Left colon (tissue), 2 donors: Measurements from ENCODE around the gene KCNQ1. TPM values are rescaled to one million over a fixed set of nuclear protein-coding genes. Genes with fewer than 3 reads are reported as not detected.

Experiments
- ATAC-seq: fragments of 200-7000 bp; cut with Tn5 transposase; one replicate; pipeline ENCODE4 v1.9.1; 2020; ENCODE audit warnings: mild to moderate bottlenecking, moderate library complexity
- DNase-seq, 2 donors: peaks; one replicate each; pipeline ENCODE4 v3.0.0-alpha.2; 2020
- intact Hi-C, 2 donors: fragments of 100-400 bp; cut with DNase I in 1 of 2; cut with micrococcal nuclease in 1 of 2; formaldehyde crosslinking; loops; one replicate each; pipeline versions ENCODE4 v1.11.2 to v1.14.0; 2022; cut with DNase I, micrococcal nuclease
- total RNA-seq, 2 donors: library from RNA; stranded (reverse); fragmentation: NEBNext Ultra II Directional; extraction: Animal tissue kit (Norgen Biotek cat#: 25700); gene quantifications; one replicate each; pipeline ENCODE4 v1.2.1, GENCODE V29; 2021
- donor health status: DM: no; HTN: no; CAD: no.
- donor health status: DM: yes; HTN: yes; CAD: no.

Gene KCNQ1
- total RNA-seq, 2 donors from 2014 or later = 42.8 to 56.8 TPM

DNA sequence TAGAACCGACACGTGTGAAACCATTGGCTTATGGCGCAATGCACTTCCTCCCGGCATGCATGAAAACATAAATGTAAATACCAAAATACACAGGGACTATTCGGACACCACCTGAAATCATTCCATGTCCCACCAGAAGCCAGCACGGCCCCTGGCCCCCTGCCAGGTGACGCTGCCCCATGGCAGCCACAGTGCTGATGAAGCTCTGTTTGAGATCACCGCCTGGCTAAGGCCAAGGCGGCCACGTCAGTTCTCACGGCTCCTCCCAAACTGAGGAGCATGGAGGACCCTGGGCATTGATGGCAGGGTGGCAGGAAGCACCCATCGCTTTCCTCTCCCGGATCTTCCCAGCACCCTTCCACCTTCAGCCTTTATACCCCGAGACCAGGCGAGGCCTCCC lies 351.3 kb downstream of the KCNQ1 start:
- ATAC-seq = no peak
- intact Hi-C loops = no loop called here
- DNase-seq = peak; percentile 1 to 16

DNA sequence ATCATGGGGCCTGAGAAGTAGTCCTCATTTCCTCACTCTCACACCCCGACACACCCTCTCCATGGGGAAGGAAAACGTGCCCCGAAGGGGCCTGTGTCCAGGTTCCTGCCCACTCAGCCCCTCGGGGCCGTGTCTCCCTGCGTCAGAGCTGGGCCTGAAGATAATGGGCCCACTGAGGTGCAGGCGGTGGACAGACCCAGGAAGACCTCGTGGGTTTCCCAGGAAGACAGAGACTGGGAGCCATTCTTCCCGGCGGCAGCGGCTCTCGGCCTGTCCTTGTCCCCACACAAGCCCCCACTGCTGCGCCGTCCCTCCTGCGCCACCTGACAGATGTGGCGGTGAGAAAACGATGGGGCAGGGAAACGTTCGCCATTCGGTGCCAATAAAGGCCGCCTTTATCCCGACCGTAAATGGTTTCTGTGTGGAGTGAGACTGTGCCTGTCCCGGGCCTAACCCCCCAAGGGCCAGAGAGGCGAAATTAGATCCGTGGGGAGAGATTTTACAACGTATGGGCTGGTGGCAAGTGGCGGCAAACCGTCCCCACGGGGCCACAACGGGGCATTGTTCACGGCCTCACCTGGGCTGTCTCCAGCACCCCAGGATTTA lies 351.8 kb downstream of the KCNQ1 start:
- DNase-seq = peak in 1 of 2 donors; percentile 1
- intact Hi-C loops = no loop called here
- ATAC-seq = no peak

DNA sequence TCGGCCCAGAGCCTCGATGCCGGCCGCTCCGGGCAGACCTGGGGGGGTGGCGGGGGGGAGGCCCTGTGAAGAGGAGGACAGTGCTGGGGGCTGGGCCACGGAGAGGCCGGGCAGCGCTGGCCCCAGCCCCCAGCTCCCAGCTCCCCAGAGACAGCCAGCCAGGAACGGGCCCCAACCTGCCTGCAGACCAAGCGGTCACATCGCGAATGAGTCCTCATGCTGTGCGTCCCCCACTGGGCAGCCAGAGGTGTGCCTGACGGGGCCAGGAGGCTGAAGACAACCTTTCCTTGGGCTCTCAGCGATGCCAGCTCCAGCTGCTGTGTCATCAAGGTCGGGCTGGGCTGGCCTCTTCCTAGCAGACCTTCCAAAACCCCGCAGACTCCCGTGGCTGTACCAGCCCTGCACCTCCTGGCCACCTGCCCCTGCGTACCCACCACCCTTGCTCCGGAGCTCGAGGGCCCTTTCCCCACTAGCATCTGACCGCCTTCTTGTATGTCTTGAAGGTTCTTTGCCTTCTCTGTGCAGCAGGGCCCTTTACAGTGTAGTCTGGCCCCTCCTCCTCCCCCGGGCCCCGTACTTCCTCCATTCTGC lies 352.4 kb downstream of the KCNQ1 start:
- intact Hi-C loops = no loop called here
- ATAC-seq (no peak), DNase-seq (peak in 1 of 2 donors; percentile 20)

DNA sequence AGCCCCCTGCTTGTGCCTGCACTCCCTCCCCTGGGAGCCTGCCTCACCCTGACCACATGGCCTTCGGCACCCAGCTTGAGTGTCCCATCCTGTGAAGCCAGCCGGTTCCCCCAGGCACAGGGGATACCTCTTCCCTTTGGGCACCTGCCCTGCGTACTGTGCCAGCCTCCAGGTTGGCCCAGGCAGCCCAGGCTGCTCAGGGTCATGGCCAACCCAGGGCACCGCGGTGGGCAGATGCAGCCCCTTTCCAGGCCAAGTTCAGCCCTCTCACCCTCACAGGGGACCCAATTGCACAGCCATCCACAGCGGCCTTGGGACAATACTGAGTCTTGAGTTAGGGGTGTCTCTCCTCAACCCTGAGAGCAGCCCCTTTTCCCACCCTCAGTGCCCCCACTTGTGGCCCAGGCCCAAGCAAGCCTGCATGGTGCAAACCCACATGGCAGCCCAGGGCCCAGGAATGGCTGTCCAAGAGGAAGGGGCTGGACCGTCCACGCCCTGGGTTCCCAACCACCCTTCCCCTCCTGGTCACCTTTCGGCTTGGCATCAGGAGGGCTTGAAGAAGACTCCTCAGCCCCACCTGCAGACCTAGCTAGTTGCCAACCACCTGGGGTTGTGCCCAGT lies 353.0 kb downstream of the KCNQ1 start:
- ATAC-seq = no peak
- intact Hi-C loops = no loop called here
- DNase-seq = no peak

DNA sequence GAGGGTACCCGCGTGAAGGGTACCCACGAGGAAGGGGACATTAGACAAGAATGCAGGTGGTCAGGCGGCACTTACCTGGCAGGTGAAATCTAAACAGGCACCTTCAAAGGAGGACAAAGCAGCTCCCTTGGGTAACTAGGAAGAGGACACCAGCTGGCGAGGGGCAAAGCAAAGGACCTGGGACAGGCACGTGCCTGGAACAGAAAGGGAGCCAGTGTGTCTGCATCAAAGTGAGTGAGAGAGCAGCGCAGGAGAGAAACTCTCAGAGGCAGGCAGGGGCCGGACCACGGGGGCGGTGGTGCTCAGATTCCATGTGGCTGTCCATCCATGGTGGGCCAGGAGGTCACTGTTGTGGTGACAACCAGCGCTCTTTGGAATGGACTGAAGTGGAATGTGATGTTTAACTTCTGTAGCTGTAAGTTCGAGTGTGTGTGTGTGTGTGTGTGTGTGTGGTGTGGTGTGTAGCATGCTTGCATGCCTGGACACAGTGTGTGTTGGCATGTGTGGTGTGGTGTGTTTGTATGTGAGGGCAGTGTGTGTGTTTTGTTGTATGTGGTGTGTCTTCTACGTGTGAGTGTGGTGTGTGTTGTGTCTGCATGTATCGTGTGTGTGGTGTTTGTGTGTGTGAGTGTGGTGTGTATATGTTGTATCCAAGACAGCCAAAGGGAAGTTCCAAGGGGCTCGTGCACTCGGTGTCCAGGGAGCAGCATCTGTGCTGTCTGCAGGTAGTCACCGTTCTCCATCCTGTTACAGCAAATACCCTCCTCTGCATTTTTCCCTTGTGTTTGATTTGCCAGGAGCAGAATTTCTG lies 354.3 kb downstream of the KCNQ1 start:
- no peak for DNase-seq
- no peak for ATAC-seq
- intact Hi-C loops = no loop called here

GRCh38 chr11:2799881-2800654 lies 355.3 kb downstream of the KCNQ1 start:
- intact Hi-C loops = no loop called here
- peak in 1 of 2 donors; percentile 20 for DNase-seq
- no peak for ATAC-seq

DNA sequence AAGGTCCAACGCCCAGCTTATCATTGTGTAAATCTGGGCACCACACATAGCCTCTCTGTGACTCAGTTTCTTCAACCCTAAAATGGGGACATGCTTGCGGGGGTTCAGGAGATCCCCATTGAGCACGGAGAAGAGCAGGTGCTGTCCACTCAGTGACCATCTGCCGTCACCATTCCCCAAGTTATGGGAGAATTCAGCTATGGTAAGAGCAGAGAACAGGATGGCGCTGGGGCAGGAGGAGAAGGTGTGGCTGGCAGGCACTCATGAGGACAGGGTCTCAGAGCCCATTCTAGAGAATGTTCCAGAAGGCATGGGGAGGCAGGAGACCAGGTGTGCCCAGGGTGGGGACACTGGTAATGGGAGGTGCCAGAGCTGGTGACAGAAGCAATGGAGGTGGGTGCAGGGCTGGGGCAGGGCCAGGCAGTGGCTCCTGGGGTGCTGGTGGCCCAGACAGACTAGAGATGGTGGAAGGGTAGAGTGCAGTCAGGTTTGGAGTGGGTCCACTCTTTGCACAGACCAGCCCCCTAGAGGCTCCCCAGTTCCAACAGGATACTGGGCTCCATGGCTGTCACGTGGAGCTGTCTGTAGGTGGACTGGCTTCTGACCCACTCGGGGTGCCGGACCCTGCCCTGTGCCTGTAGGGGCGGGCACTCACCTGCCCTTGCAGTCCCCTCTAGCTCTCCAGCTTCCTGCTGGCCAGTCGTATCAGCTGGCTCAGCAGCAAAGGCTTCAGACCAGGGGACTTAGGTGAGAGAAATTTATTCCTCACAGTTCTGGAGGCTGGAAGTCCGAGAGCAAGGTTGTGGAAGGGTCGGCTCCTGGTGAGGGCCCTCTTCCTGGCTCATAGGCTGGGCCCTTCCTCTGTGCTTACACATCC lies 356.1 kb downstream of the KCNQ1 start:
- DNase-seq (peak in 1 of 2 donors; percentile 21), ATAC-seq (no peak)
- intact Hi-C loops = no loop called here

DNA sequence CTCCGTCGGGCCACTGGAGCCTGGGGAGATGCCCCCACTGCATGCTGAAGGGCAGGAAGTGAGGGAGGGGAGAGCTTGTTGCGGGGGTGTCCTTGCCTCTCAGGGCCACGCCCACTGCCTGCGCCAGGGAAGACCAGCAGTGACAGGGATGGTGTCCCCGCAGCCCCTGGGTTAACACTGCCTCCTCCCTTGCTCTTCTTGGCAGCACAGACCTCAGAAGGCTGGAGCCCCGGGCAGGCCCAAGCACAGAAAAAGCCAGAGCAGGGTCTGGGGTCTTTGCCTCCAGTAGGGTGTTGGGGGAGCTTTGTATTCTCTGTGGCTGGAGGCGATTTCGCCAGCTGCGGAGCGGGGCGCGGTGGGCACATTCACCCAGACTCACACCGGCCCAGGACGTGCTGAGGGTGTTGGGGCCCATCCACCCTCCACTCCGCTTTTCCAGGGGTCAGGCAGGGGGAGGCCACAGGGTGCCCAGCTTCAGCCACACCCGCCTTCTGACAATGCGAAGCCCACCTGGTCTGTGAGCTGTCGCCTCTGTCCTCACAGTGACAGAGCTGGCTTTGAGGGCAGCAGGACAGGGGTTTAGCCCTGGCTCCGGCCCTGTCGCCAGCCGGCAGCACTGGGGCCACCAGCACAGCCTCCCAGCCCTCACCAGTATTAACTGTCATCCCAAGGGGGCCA lies 357.0 kb downstream of the KCNQ1 start:
- ATAC-seq (no peak), DNase-seq (peak in 1 of 2 donors; percentile 21)
- intact Hi-C loops = no loop called here

DNA sequence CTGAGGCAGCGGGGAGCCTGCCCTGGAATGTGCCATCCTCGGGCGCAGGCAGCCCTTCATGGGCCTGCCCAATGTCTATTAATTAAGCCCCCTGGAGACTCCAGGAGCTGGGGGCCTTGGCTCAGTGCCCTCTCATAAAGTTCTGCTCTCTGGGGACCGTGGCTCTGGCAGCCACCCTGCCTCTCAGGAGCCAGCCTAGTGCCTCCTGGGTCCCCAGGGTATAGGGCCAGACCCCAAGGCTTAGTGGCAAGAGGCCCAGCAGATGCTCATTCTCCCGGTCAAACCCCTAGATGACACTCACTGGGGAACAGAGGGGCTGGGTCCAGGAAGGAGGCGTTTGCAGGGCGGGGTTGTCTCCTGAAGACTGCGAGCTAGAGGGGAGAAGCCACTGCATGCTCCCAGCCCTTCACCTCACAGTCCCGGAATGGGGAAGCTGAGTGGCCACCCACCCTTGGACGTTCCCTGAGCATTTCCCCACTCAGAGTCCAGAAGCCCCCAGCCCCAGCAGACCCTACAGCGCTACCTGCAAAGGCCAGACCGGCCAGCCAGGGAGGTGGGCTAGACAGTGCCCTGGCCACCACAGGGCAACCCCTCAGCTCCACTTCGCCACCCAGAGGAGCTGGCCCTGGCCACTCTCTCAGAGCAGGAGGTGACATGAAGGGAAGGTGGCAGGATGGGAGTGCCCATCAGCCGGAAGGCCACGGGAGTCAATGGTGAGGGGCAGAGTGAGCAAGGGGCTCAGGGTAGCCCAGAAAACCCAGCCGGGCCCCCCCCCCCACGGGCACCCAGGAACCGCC lies 357.8 kb downstream of the KCNQ1 start:
- no peak for DNase-seq
- intact Hi-C loops = no loop called here
- ATAC-seq = no peak

DNA sequence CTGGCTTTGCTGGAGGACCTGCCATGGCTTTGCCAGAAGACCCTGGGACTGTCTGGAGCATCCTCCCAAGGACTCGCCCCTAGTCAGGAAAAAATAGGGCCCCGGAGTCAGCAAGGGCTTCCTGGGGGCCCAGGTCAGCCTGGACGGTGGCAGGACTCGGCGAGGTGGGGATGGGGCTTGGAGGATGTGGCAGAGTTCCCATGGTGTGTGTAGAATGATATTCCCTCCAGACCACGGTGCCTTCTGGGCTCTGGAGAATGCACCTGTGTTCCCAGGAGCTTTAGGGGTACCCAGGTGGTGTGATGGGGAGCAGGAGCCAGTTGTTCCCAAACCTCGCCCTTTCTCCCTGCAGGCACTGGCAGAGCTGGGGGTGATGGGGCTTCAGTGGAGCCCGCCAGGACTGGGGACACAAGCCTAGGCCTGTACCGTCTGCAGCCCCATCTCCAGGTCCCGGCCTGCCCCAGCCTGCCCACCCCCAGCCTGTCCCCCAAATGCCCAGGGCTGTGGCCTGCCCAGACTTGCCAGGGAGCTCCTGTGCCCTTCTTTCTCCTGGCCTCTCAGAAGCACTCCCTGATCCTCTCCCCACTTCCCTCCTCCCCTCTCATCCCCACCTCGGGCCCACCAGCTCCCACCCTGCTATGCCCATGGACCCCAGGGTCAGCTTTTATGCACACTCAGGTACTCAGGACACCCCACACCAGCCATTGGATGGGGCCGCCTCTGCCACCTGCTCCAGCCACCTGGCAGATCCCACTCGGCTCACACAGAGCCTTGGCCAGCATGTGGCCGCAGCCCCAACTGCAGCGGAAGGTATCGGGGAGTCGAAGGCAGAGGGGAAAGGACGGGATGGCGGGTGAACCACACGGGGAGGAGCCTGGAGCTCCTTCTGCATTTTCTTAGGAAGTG lies 358.6 kb downstream of the KCNQ1 start:
- intact Hi-C loops = no loop called here
- no peak for DNase-seq
- ATAC-seq = no peak

DNA sequence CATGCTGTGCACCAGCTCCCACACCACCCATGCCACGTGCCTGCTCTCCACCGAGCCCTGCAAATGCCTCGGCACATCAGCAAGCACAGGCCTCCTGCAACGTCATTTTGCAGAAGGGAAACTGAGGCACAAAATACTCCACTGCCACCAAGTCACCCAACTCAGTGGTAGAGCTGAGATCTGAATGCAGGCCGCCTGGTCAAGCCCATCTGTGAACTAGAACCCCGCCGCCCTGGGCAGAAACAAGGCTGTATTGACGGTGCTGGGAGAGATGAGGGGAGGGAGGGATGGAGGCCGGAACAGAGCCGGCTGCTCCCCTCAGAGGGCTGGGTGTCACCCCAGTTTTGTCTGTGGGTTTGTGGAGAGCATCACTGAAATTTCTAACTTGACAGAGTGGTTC lies 359.4 kb downstream of the KCNQ1 start:
- DNase-seq (no peak), ATAC-seq (no peak)
- intact Hi-C loops = no loop called here

- DNase-seq = peak in 1 of 2 donors; percentile 17
- no peak for ATAC-seq
- intact Hi-C loops = no loop called here
Measured at GRCh38 chr11:2804701-2805387, 360.0 kb downstream of the KCNQ1 start.

- intact Hi-C loops = no loop called here
- DNase-seq = no peak
- ATAC-seq = no peak
Measured at GRCh38 chr11:2805388-2806056, 360.7 kb downstream of the KCNQ1 start.

DNA sequence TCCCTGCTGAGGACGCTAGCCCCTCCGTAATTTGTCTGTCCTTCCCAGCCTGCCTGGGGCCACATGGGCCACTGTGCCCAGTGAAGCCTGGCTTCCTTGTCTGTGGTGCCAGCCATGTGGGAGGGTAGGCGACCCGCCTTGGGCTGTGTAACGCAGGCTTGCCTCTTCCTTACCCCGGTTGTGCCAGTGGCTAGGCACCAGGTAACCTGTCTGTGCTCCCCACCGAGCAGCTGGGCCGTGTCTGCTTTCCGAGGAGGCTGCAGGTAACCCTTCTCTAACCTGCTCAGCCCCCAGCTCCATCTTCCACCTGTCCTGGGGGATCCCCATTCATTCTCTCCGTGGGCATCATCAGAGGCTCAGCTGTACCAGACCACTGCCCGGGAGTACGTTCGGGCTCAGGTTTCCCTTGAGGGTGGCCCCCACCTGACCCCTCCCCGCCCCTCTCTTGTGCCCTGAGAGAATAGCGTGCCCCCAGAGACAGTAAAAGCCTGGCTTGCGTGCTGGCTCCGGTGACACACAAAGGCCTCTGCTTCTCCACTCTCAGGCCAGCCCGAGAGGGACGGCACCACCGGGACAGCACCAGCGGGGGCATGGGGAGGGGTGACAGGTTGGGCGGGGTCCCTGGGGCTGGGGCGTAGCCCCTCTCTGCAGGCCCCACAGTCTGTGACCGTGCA lies 361.7 kb downstream of the KCNQ1 start:
- ATAC-seq (peak; percentile 29), DNase-seq (peak; percentile 7 to 27)
- intact Hi-C loops = no loop called here
